Natural killer cell treated with Interleukin-12 subunit alpha and Interleukin-12 subunit beta and Interleukin-15 and Interleukin-18, amount 100 ng/mL, for 72 hours (primary cell): ENCODE data around the gene POGLUT3. TPM values are rescaled to one million over a fixed set of nuclear protein-coding genes. Genes with fewer than 3 reads are reported as not detected.
A peak's percentile ranks its signal among the peaks of the same experiment; 100 is the strongest.

Source experiments
- ATAC-seq, 2 donors: fragments of 150-1000 bp; cut with Tn5 transposase in 1 of 2; sonication (Bioruptor Pico), chemical (Tn5 transposase) in 1 of 2; 2 replicates each; pipeline ENCODE4 v1.10.0; 2021
- DNase-seq: peaks from one replicate; pipeline ENCODE4 v3.0.0; 2022; ENCODE audit warnings: low spot score
- H3K27ac Mint-ChIP-seq, 2 donors: 1 replicate in 1 of 2; 2 replicates in 1 of 2; pipeline ENCODE4 v1.8.0; 2022; ENCODE audit warnings: mixed read lengths in 2 of 2, mild to moderate bottlenecking in 1 of 2, moderate library complexity in 1 of 2
- H3K27me3 Mint-ChIP-seq, 2 donors: 1 replicate in 1 of 2; 2 replicates in 1 of 2; pipeline ENCODE4 v1.8.0; 2022; ENCODE audit warnings: mixed read lengths in 2 of 2
- H3K36me3 Mint-ChIP-seq: one replicate; pipeline ENCODE4 v1.8.0; 2022; ENCODE audit warnings: mixed read lengths
- H3K4me1 Mint-ChIP-seq, 2 donors: 1 replicate in 1 of 2; 2 replicates in 1 of 2; pipeline ENCODE4 v1.8.0; 2022; ENCODE audit warnings: low read depth in 2 of 2, mixed read lengths in 2 of 2, mild to moderate bottlenecking in 1 of 2
- H3K4me3 Mint-ChIP-seq: one replicate; pipeline ENCODE4 v1.8.0; 2022; ENCODE audit warnings: mixed read lengths
- H3K9me3 Mint-ChIP-seq: 2 replicates; pipeline ENCODE4 v1.8.0; 2022; ENCODE audit warnings: mixed read lengths
- total RNA-seq, 2 donors: library from RNA; stranded (reverse); gene quantifications; one replicate each; pipeline ENCODE4 v1.2.3, GENCODE V29; 2022

The POGLUT3 gene
- 10 to 100 TPM; 14.7 to 15.6 TPM for total RNA-seq

- Mint-ChIP-seq H3K4me1 (peaks cover 13 to 20% of the 10 kb centered on the region in 2 donors), H3K36me3 (no peaks in the 10 kb centered on the region), H3K27me3 (no peaks in the 10 kb centered on the region), H3K4me3 (peak within 1 kb of the TSS; percentile 98), H3K9me3 (no peaks in the 10 kb centered on the region), H3K27ac (peak within 1 kb of the TSS; percentile 98 to 99)
- DNase-seq, result peak; percentile 76
- ATAC-seq, result peak; percentile 82 to 85
Observed at GRCh38 chr11:108498046-108498815, at the start of gene POGLUT3. Gene POGLUT3, minus strand, starts transcription at chr11:108498384. Its CDS starts 18 bp downstream, at chr11:108498366.

GRCh38 chr11:108545909-108546501, 47.8 kb upstream of the POGLUT3 start:
- Mint-ChIP-seq H3K27me3 (peaks cover 0 to 6% of the 10 kb centered on the region in 2 donors), H3K4me1 (peaks cover 0 to 2% of the 10 kb centered on the region in 2 donors), H3K36me3 (no peaks in the 10 kb centered on the region), H3K9me3 (no peaks in the 10 kb centered on the region), H3K4me3 (no peak overlapping the region), H3K27ac (no peak overlapping the region)
- DNase-seq (no peak), ATAC-seq (no peak)

GRCh38 chr11:108543316-108543964, 45.3 kb upstream of the POGLUT3 start:
- Mint-ChIP-seq H3K27me3 (peaks cover 0 to 5% of the 10 kb centered on the region in 2 donors), H3K36me3 (no peaks in the 10 kb centered on the region), H3K4me3 (no peak overlapping the region), H3K27ac (no peak overlapping the region), H3K9me3 (no peaks in the 10 kb centered on the region), H3K4me1 (peaks cover 1 to 3% of the 10 kb centered on the region in 2 donors)
- ATAC-seq (no peak), DNase-seq (no peak)

- H3K4me1 Mint-ChIP-seq, result peaks cover 12% of the 10 kb centered on the region in 2 donors
- H3K4me3 Mint-ChIP-seq, result no peak overlapping the region
- H3K27me3 Mint-ChIP-seq, result peaks cover 0 to 5% of the 10 kb centered on the region in 2 donors
- H3K36me3 Mint-ChIP-seq, result no peaks in the 10 kb centered on the region
- H3K9me3 Mint-ChIP-seq, result no peaks in the 10 kb centered on the region
- DNase-seq (no peak), ATAC-seq (no peak)
- no peak overlapping the region for H3K27ac Mint-ChIP-seq
Observed at GRCh38 chr11:108541531-108541930, 43.3 kb upstream of the POGLUT3 start.

GRCh38 chr11:108538502-108538901, 40.3 kb upstream of the POGLUT3 start:
- no peak overlapping the region for H3K27ac Mint-ChIP-seq

GRCh38 chr11:108538022-108538424, 39.8 kb upstream of the POGLUT3 start:
- H3K4me3 Mint-ChIP-seq, result peak overlapping the region; percentile 40
- ATAC-seq, result peak; percentile 53 to 68
- no peaks in the 10 kb centered on the region for H3K9me3 Mint-ChIP-seq
- peaks cover 12% of the 10 kb centered on the region in 2 donors for H3K4me1 Mint-ChIP-seq
- H3K27ac Mint-ChIP-seq, result no peak overlapping the region
- DNase-seq, result no peak
- H3K27me3 Mint-ChIP-seq, result no peaks in the 10 kb centered on the region
- no peaks in the 10 kb centered on the region for H3K36me3 Mint-ChIP-seq

More at GRCh38 chr11:108538502-108538901, 40.3 kb upstream of the POGLUT3 start:
- no peak for ATAC-seq
- Mint-ChIP-seq H3K36me3 (no peaks in the 10 kb centered on the region), H3K4me1 (peaks cover 12% of the 10 kb centered on the region in 2 donors), H3K9me3 (no peaks in the 10 kb centered on the region), H3K27me3 (no peaks in the 10 kb centered on the region), H3K4me3 (no peak overlapping the region)
- DNase-seq, result no peak

GRCh38 chr11:108536783-108537182, 38.6 kb upstream of the POGLUT3 start:
- no peaks in the 10 kb centered on the region for H3K27me3 Mint-ChIP-seq
- no peaks in the 10 kb centered on the region for H3K9me3 Mint-ChIP-seq
- no peak overlapping the region for H3K27ac Mint-ChIP-seq
- H3K4me3 Mint-ChIP-seq, result no peak overlapping the region
- no peaks in the 10 kb centered on the region for H3K36me3 Mint-ChIP-seq
- H3K4me1 Mint-ChIP-seq, result peaks cover 12% of the 10 kb centered on the region in 2 donors
- no peak for DNase-seq
- ATAC-seq, result no peak

- ATAC-seq (no peak), DNase-seq (no peak)
- no peaks in the 10 kb centered on the region for H3K36me3 Mint-ChIP-seq
- H3K27me3 Mint-ChIP-seq, result no peaks in the 10 kb centered on the region
- H3K4me1 Mint-ChIP-seq, result peaks cover 12 to 22% of the 10 kb centered on the region in 2 donors
- no peaks in the 10 kb centered on the region for H3K9me3 Mint-ChIP-seq
- H3K27ac Mint-ChIP-seq, result no peak overlapping the region
- no peak overlapping the region for H3K4me3 Mint-ChIP-seq
Observed at GRCh38 chr11:108535384-108535955, 37.3 kb upstream of the POGLUT3 start.

GRCh38 chr11:108534274-108534882, 36.2 kb upstream of the POGLUT3 start:
- H3K27ac Mint-ChIP-seq, result no peak overlapping the region
- no peaks in the 10 kb centered on the region for H3K9me3 Mint-ChIP-seq
- ATAC-seq, result no peak
- H3K27me3 Mint-ChIP-seq, result no peaks in the 10 kb centered on the region
- no peak overlapping the region for H3K4me3 Mint-ChIP-seq
- H3K36me3 Mint-ChIP-seq, result no peaks in the 10 kb centered on the region
- no peak for DNase-seq
- H3K4me1 Mint-ChIP-seq, result peaks cover 12 to 22% of the 10 kb centered on the region in 2 donors

- DNase-seq (no peak), ATAC-seq (no peak)
- Mint-ChIP-seq H3K4me1 (peaks cover 0 to 11% of the 10 kb centered on the region in 2 donors), H3K27ac (no peak overlapping the region), H3K9me3 (no peaks in the 10 kb centered on the region), H3K36me3 (no peaks in the 10 kb centered on the region), H3K4me3 (no peak overlapping the region), H3K27me3 (no peaks in the 10 kb centered on the region)
Observed at GRCh38 chr11:108530426-108530825, 32.2 kb upstream of the POGLUT3 start.

- ATAC-seq (no peak), DNase-seq (no peak)
- H3K9me3 Mint-ChIP-seq, result no peaks in the 10 kb centered on the region
- no peaks in the 10 kb centered on the region for H3K36me3 Mint-ChIP-seq
- no peaks in the 10 kb centered on the region for H3K27me3 Mint-ChIP-seq
- H3K27ac Mint-ChIP-seq, result no peak overlapping the region
- H3K4me3 Mint-ChIP-seq, result no peak overlapping the region
- H3K4me1 Mint-ChIP-seq, result peaks cover 0 to 11% of the 10 kb centered on the region in 2 donors
Observed at GRCh38 chr11:108527382-108527781, 29.2 kb upstream of the POGLUT3 start.

GRCh38 chr11:108525161-108525560, 27.0 kb upstream of the POGLUT3 start:
- Mint-ChIP-seq H3K4me1 (no peaks in the 10 kb centered on the region), H3K4me3 (no peak overlapping the region), H3K36me3 (no peaks in the 10 kb centered on the region), H3K9me3 (no peaks in the 10 kb centered on the region), H3K27me3 (peaks cover 0 to 7% of the 10 kb centered on the region in 2 donors), H3K27ac (no peak overlapping the region)
- DNase-seq, result no peak
- no peak for ATAC-seq

GRCh38 chr11:108524422-108524821, 26.2 kb upstream of the POGLUT3 start:
- DNase-seq, result no peak
- no peak overlapping the region for H3K27ac Mint-ChIP-seq
- no peak overlapping the region for H3K4me3 Mint-ChIP-seq
- H3K36me3 Mint-ChIP-seq, result no peaks in the 10 kb centered on the region
- no peak for ATAC-seq
- H3K4me1 Mint-ChIP-seq, result no peaks in the 10 kb centered on the region
- H3K27me3 Mint-ChIP-seq, result peaks cover 0 to 7% of the 10 kb centered on the region in 2 donors
- no peaks in the 10 kb centered on the region for H3K9me3 Mint-ChIP-seq
